Measurements from ENCODE around the gene SCAMP4. TPM values are rescaled to one million over a fixed set of nuclear protein-coding genes. Genes with fewer than 3 reads are reported as not detected.

Gene SCAMP4
- total RNA-seq, 6 experiments from 2014 or later, result 51.7 to 84.8 (median 58.5) TPM

GRCh38 chr19:1868971-1869370 is 36.2 kb upstream of the SCAMP4 start:
- no peak for DNase-seq
- H3K4me1 Mint-ChIP-seq (ENCODE audit: low read depth), result peaks cover 3% of the 10 kb centered on the region
- TF ChIP-seq CTCF (IDR thresholded peaks at IDR 0.05), result no peak
- no peak overlapping the region for H3K4me3 Mint-ChIP-seq
- H3K9me3 Mint-ChIP-seq, result no peaks in the 10 kb centered on the region
- peaks cover 1% of the 10 kb centered on the region; the same call in 1 of the 2 replicates for H3K36me3 Mint-ChIP-seq (ENCODE audit: low read depth)
- no peaks in the 10 kb centered on the region; the same call in 1 of the 2 replicates for H3K27me3 Mint-ChIP-seq (ENCODE audit: insufficient read depth)
- H3K27ac Mint-ChIP-seq, result no peak overlapping the region

GRCh38 chr19:1871140-1871597 is 34.0 kb upstream of the SCAMP4 start:
- no peak overlapping the region for H3K27ac Mint-ChIP-seq
- TF ChIP-seq CTCF (IDR thresholded peaks at IDR 0.05), result no peak
- H3K4me1 Mint-ChIP-seq (ENCODE audit: low read depth), result peaks cover 18% of the 10 kb centered on the region
- H3K27me3 Mint-ChIP-seq (ENCODE audit: insufficient read depth), result peaks cover 2% of the 10 kb centered on the region
- no peaks in the 10 kb centered on the region for H3K9me3 Mint-ChIP-seq
- no peak overlapping the region for H3K4me3 Mint-ChIP-seq
- no peak for DNase-seq
- peaks cover 16% of the 10 kb centered on the region; the same call in 1 of the 2 replicates for H3K36me3 Mint-ChIP-seq (ENCODE audit: low read depth)

GRCh38 chr19:1871630-1872029 is 33.6 kb upstream of the SCAMP4 start:
- H3K36me3 Mint-ChIP-seq (ENCODE audit: low read depth), result peaks cover 16% of the 10 kb centered on the region; the same call in 1 of the 2 replicates
- H3K9me3 Mint-ChIP-seq, result no peaks in the 10 kb centered on the region
- DNase-seq, result no peak
- TF ChIP-seq CTCF (IDR thresholded peaks at IDR 0.05), result no peak
- H3K4me3 Mint-ChIP-seq, result no peak overlapping the region
- peaks cover 3% of the 10 kb centered on the region for H3K27me3 Mint-ChIP-seq (ENCODE audit: insufficient read depth)
- no peak overlapping the region for H3K27ac Mint-ChIP-seq
- peaks cover 18% of the 10 kb centered on the region for H3K4me1 Mint-ChIP-seq (ENCODE audit: low read depth)

- Mint-ChIP-seq H3K27me3 (ENCODE audit: insufficient read depth) (peaks cover 3% of the 10 kb centered on the region), H3K4me3 (no peak overlapping the region), H3K9me3 (no peaks in the 10 kb centered on the region), H3K4me1 (ENCODE audit: low read depth) (peaks cover 18% of the 10 kb centered on the region), H3K36me3 (ENCODE audit: low read depth) (peaks cover 16% of the 10 kb centered on the region; the same call in 1 of the 2 replicates), H3K27ac (no peak overlapping the region)
- DNase-seq, result no peak
- no peak for TF ChIP-seq CTCF (IDR thresholded peaks at IDR 0.05)
Observed at GRCh38 chr19:1872807-1873523, 32.2 kb upstream of the SCAMP4 start.

- Mint-ChIP-seq H3K9me3 (no peaks in the 10 kb centered on the region), H3K27ac (peak overlapping the region; percentile 97; the same call in 1 of the 2 replicates), H3K4me3 (peak overlapping the region; percentile 97), H3K4me1 (ENCODE audit: low read depth) (peaks cover 18% of the 10 kb centered on the region), H3K36me3 (ENCODE audit: low read depth) (peaks cover 16% of the 10 kb centered on the region; the same call in 1 of the 2 replicates), H3K27me3 (ENCODE audit: insufficient read depth) (peaks cover 3% of the 10 kb centered on the region)
- TF ChIP-seq CTCF (IDR thresholded peaks at IDR 0.05), result no peak
- DNase-seq, result no peak
Observed at GRCh38 chr19:1873524-1874473, 31.4 kb upstream of the SCAMP4 start.
